ENCODE measurements around the gene TACO1.

Gene TACO1

GRCh38 chr17:63601439-63602371 lies 1.0 kb downstream of the TACO1 start:
- DNase-seq = no peak

GRCh38 chr17:63609816-63610573 lies 9.3 kb downstream of the TACO1 start:
- no peak for DNase-seq

GRCh38 chr17:63610854-63611253 lies 10.2 kb downstream of the TACO1 start:
- no peak for DNase-seq

GRCh38 chr17:63611354-63611753 lies 10.7 kb downstream of the TACO1 start:
- DNase-seq = no peak

GRCh38 chr17:63613663-63614062 lies 13.0 kb downstream of the TACO1 start:
- no peak for DNase-seq

- no peak for DNase-seq
Measured at GRCh38 chr17:63621229-63621683, 20.6 kb downstream of the TACO1 start.

- peak; percentile 93 for DNase-seq
Measured at GRCh38 chr17:63621684-63622573, 21.2 kb downstream of the TACO1 start, which contains the start of gene MAP3K3. Gene MAP3K3 (plus strand): TSS chr17:63622417. CDS start chr17:63622760, 343 bp downstream.

- peak; percentile 59 for DNase-seq
Measured at GRCh38 chr17:63622574-63623390, 22.1 kb downstream of the TACO1 start.

- DNase-seq = no peak
Measured at GRCh38 chr17:63623786-63624530, 23.3 kb downstream of the TACO1 start.

- no peak for DNase-seq
Measured at GRCh38 chr17:63624531-63624880, 23.8 kb downstream of the TACO1 start.

GRCh38 chr17:63626551-63627180 lies 26.0 kb downstream of the TACO1 start:
- DNase-seq = no peak

GRCh38 chr17:63629627-63630026 lies 28.9 kb downstream of the TACO1 start:
- DNase-seq = no peak

GRCh38 chr17:63631062-63631461 lies 30.4 kb downstream of the TACO1 start:
- no peak for DNase-seq

GRCh38 chr17:63631626-63632025 lies 30.9 kb downstream of the TACO1 start:
- DNase-seq = no peak

- no peak for DNase-seq
Measured at GRCh38 chr17:63633742-63634141, 33.0 kb downstream of the TACO1 start.

GRCh38 chr17:63634163-63634562 lies 33.5 kb downstream of the TACO1 start:
- DNase-seq = no peak

GRCh38 chr17:63634816-63635215 lies 34.1 kb downstream of the TACO1 start:
- DNase-seq = no peak

- no peak for DNase-seq
Measured at GRCh38 chr17:63635290-63635689, 34.6 kb downstream of the TACO1 start.

- no peak for DNase-seq
Measured at GRCh38 chr17:63635787-63636186, 35.1 kb downstream of the TACO1 start.

- no peak for DNase-seq
Measured at GRCh38 chr17:63639125-63639524, 38.4 kb downstream of the TACO1 start.

- DNase-seq = no peak
Measured at GRCh38 chr17:63640038-63640437, 39.3 kb downstream of the TACO1 start.

Data from activated CD8-positive, alpha-beta memory T cell treated with anti-CD3 and anti-CD28 coated beads, Interleukin-2, amount 50 U/mL, for 4 hours (primary cell).